GM23338 (cell line): ENCODE data around the gene TPP1. TPM values are rescaled to one million over a fixed set of nuclear protein-coding genes. Genes with fewer than 3 reads are reported as not detected.

Experiments
- ATAC-seq: fragments of 200-7000 bp; cut with Tn5 transposase; 3 replicates; pipeline ENCODE4 v1.9.1; 2020
- DNase-seq: peaks from one replicate; pipeline ENCODE4 v3.0.0-alpha.2; 2015; ENCODE audit warnings: low spot score
- H2AFZ ChIP-seq: fragments of 200-600 bp; sonication (generic); 2 replicates; pipeline ENCODE4 v1.8.0; 2016; ENCODE audit warnings: antibody characterized with exemption, mild to moderate bottlenecking, moderate library complexity
- H3F3A ChIP-seq: fragments of 200-600 bp; sonication (generic); replicated peaks from 2 replicates; pipeline ENCODE4 v1.8.0; 2017; ENCODE audit warnings: antibody characterized with exemption, mixed run types, low read depth
- H3K27ac ChIP-seq: fragments of 200-600 bp; sonication (generic); 2 replicates; pipeline ENCODE4 v1.6.1; 2016; ENCODE audit warnings: low read depth
- H3K27me3 ChIP-seq: fragments of 200-600 bp; sonication (generic); 2 replicates; pipeline ENCODE4 v1.8.0; 2016; ENCODE audit warnings: mild to moderate bottlenecking, mixed run types, moderate library complexity; ENCODE audit not compliant: insufficient read depth
- H3K36me3 ChIP-seq: fragments of 200-600 bp; sonication (generic); 2 replicates; pipeline ENCODE4 v1.8.0; 2016; ENCODE audit warnings: mild to moderate bottlenecking; ENCODE audit not compliant: insufficient read depth
- H3K4me1 ChIP-seq: fragments of 200-600 bp; sonication (generic); 2 replicates; pipeline ENCODE4 v1.8.0; 2016; ENCODE audit warnings: mild to moderate bottlenecking, moderate library complexity; ENCODE audit not compliant: insufficient read depth
- H3K4me2 ChIP-seq: fragments of 200-600 bp; sonication (generic); 2 replicates; pipeline ENCODE4 v1.7.1; 2017; ENCODE audit warnings: mixed run types
- H3K4me3 ChIP-seq: fragments of 200-600 bp; sonication (generic); 2 replicates; pipeline ENCODE4 v1.6.1; 2016; ENCODE audit warnings: mixed run types
- H3K79me2 ChIP-seq: fragments of 200-600 bp; sonication (generic); replicated peaks from 2 replicates; pipeline ENCODE4 v1.8.0; 2017; ENCODE audit warnings: mild to moderate bottlenecking; ENCODE audit not compliant: insufficient read depth
- H3K9me2 ChIP-seq: fragments of 200-600 bp; sonication (generic); 2 replicates; pipeline ENCODE4 v1.8.0; 2017; ENCODE audit not compliant: insufficient read depth
- H4K20me1 ChIP-seq: fragments of 200-600 bp; sonication (generic); replicated peaks from 2 replicates; pipeline ENCODE4 v1.8.0; 2017; ENCODE audit warnings: mild to moderate bottlenecking; ENCODE audit not compliant: insufficient read depth
- H3K27ac Mint-ChIP-seq: 2 replicates; pipeline ENCODE4 v1.8.0; 2020; ENCODE audit warnings: inconsistent platforms, mild to moderate bottlenecking, moderate library complexity, mixed read lengths
- H3K27me3 Mint-ChIP-seq: 3 replicates; pipeline ENCODE4 v1.8.0; 2022; ENCODE audit warnings: low read depth, mild to moderate bottlenecking, moderate library complexity, mixed read lengths, inconsistent platforms; ENCODE audit not compliant: insufficient read depth, poor library complexity
- H3K36me3 Mint-ChIP-seq: 3 replicates; pipeline ENCODE4 v1.8.0; 2021; ENCODE audit warnings: low read depth, mild to moderate bottlenecking, inconsistent platforms, moderate library complexity, mixed read lengths
- H3K4me1 Mint-ChIP-seq: 3 replicates; pipeline ENCODE4 v1.8.0; 2020; ENCODE audit warnings: mild to moderate bottlenecking, inconsistent platforms, mixed read lengths
- H3K4me3 Mint-ChIP-seq: 3 replicates; pipeline ENCODE4 v1.8.0; 2021; ENCODE audit warnings: moderate library complexity, mild to moderate bottlenecking, inconsistent platforms, mixed read lengths
- H3K9me3 Mint-ChIP-seq: 3 replicates; pipeline ENCODE4 v1.8.0; 2020; ENCODE audit warnings: moderate library complexity, mild to moderate bottlenecking, inconsistent platforms, mixed read lengths
- ETS1 ChIP-seq: IDR thresholded peaks from 2 replicates; pipeline ENCODE4 v1.6.1; 2016; ENCODE audit warnings: antibody characterized with exemption
- EZH2 ChIP-seq: fragments of 200-600 bp; sonication (generic); IDR thresholded peaks from one replicate; pipeline ENCODE4 v1.8.0; 2017; ENCODE audit warnings: antibody characterized with exemption, mild to moderate bottlenecking, low read depth; ENCODE audit not compliant: unreplicated experiment
- EZH2phosphoT487 ChIP-seq: fragments of 200-600 bp; sonication (generic); IDR thresholded peaks from one replicate; pipeline ENCODE4 v1.8.1; 2018; ENCODE audit warnings: antibody characterized with exemption; ENCODE audit not compliant: unreplicated experiment
- JUNB ChIP-seq: IDR thresholded peaks from one replicate; pipeline ENCODE4 v1.6.1; 2016; ENCODE audit warnings: antibody characterized with exemption; ENCODE audit not compliant: unreplicated experiment
- NANOG ChIP-seq: IDR thresholded peaks from 2 replicates; pipeline ENCODE4 v1.6.1; 2016; ENCODE audit warnings: antibody characterized with exemption, borderline replicate concordance
- POLR2AphosphoS5 ChIP-seq: IDR thresholded peaks from 2 replicates; pipeline ENCODE4 v1.6.1; 2016; ENCODE audit warnings: antibody characterized with exemption, low read depth
- STAT1 ChIP-seq: IDR thresholded peaks from one replicate; pipeline ENCODE4 v1.6.1; 2016; ENCODE audit warnings: antibody characterized with exemption; ENCODE audit not compliant: unreplicated experiment
- ZNF114 ChIP-seq: fragments of 250-450 bp; sonication (Bioruptor Pico); IDR thresholded peaks from 2 replicates; pipeline ENCODE4 v1.5.0; 2020; ENCODE audit warnings: mild to moderate bottlenecking, moderate library complexity
- polyA plus RNA-seq: library from polyadenylated mRNA; unstranded; fragments of >200 nt; fragmentation: Nextera tagmentation; extraction: Ambion mirVana; gene quantifications from 2 replicates; pipeline ENCODE4 v1.2.1, GENCODE V29; 2016
- total RNA-seq: library from RNA; depleted of rRNA; stranded (reverse); fragments of >200 nt; shearing (Covaris generic); gene quantifications from 2 replicates; pipeline ENCODE4 v1.2.3, GENCODE V29; 2014
- TF ChIP-seq, protein P1 (sequence below), 2 experiments: fragments of 200-600 bp in 1 of 2; sonication (generic) in 1 of 2; conservative IDR thresholded peaks; 2 replicates each; pipeline versions ENCODE4 v1.5.1 to v1.6.1; 2016 to 2017; ENCODE audit warnings: antibody characterized with exemption in 2 of 2, low read depth in 2 of 2, mild to moderate bottlenecking in 2 of 2, moderate library complexity in 1 of 2
- TF ChIP-seq, protein P2 (sequence below): fragments of 250-450 bp; sonication (Bioruptor Pico); IDR thresholded peaks from 2 replicates; pipeline ENCODE4 v1.5.0; 2020; ENCODE audit warnings: mild to moderate bottlenecking, moderate library complexity

TPP1 gene
- total and polyA plus RNA-seq, 2 experiments from 2014 or later, result 21.7 to 49.7 TPM

DNA sequence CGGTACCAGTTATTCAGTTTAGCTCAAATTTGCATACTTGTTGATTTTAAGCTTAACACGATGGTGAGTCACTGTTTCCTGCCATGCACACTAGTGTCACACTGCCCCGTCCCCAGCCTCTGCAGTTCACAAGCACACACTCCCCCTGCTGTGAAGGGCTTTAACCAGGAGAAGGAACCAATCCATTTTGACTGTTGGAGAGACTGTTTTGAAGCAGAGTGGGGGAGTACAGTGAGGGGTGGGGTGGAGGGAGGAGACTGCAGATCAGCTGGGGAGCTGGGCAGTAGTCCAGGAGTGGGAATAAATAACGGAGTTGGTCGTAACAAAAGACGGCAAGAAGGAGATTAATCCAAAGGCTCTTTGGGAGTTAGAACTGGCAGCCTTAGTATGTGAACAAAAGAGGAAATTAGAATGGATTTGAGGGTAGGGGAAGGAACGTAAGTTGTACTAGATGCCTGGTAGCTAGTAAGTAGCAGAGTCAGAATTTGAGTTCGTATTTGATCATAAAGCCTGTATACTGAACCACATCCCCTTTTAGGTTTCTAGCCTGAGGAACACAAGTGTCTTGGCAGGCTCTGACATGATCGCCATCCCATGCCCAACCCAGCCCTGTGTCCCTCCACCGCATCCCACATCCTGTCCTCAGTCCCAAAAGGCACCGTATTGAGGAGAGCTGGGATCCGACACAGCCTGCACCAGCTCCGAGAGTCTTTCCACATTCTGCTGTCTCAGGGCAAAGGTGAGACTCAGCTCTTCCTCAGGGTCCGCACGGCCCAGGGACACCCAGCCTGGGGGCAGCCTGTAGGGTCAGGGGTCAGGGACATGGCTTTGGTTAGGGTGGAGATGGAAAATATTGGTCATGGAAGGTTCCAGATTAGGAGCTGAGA lies 862 bp downstream of the TPP1 start (continued):
- TF ChIP-seq NANOG, result no peak
- no peak for TF ChIP-seq STAT1
- no peak for TF ChIP-seq ZNF114 (CRISPR knock-in tag)
- TF ChIP-seq ETS1, result no peak
- no peak for TF ChIP-seq POLR2AphosphoS5
- TF ChIP-seq, protein P1, sequence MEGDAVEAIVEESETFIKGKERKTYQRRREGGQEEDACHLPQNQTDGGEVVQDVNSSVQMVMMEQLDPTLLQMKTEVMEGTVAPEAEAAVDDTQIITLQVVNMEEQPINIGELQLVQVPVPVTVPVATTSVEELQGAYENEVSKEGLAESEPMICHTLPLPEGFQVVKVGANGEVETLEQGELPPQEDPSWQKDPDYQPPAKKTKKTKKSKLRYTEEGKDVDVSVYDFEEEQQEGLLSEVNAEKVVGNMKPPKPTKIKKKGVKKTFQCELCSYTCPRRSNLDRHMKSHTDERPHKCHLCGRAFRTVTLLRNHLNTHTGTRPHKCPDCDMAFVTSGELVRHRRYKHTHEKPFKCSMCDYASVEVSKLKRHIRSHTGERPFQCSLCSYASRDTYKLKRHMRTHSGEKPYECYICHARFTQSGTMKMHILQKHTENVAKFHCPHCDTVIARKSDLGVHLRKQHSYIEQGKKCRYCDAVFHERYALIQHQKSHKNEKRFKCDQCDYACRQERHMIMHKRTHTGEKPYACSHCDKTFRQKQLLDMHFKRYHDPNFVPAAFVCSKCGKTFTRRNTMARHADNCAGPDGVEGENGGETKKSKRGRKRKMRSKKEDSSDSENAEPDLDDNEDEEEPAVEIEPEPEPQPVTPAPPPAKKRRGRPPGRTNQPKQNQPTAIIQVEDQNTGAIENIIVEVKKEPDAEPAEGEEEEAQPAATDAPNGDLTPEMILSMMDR (conservative IDR thresholded peaks at IDR 0.05; ENCODE audit: low read depth in 2 of 2), result no peak

GRCh38 chr11:6617315-6617781 lies 1.9 kb downstream of the TPP1 start:
- ATAC-seq, result no peak
- no peaks in the 10 kb centered on the region for H3K27me3 ChIP-seq
- no peaks in the 10 kb centered on the region; the same call in 1 of the 2 replicates for H3K36me3 ChIP-seq
- peaks cover 5% of the 10 kb centered on the region for H3K27me3 Mint-ChIP-seq
- no peak overlapping the region for H3K27ac ChIP-seq
- no peak overlapping the region for H3K4me3 Mint-ChIP-seq
- no peaks in the 10 kb centered on the region for H3K9me2 ChIP-seq
- no peaks in the 10 kb centered on the region; the same call in 1 of the 2 replicates for H3F3A ChIP-seq
- peaks cover 17% of the 10 kb centered on the region for H3K4me1 ChIP-seq
- no peak overlapping the region for H2AFZ ChIP-seq
- DNase-seq, result no peak
- H3K4me3 ChIP-seq, result no peak overlapping the region
- H3K4me2 ChIP-seq, result no peak overlapping the region
- H3K4me1 Mint-ChIP-seq, result no peaks in the 10 kb centered on the region
- H3K27ac Mint-ChIP-seq, result no peak overlapping the region
- no peaks in the 10 kb centered on the region for H3K9me3 Mint-ChIP-seq
- no peaks in the 10 kb centered on the region for H4K20me1 ChIP-seq
- 0 out of 3 replicates have a peak, but pooled peaks cover 3% of the 10 kb centered on the region for H3K36me3 Mint-ChIP-seq
- H3K79me2 ChIP-seq, result peaks cover 9% of the 10 kb centered on the region; the same call in 1 of the 2 replicates
- no peak for TF ChIP-seq JUNB
- no peak for TF ChIP-seq ZNF114 (CRISPR knock-in tag)
- TF ChIP-seq, protein P2, sequence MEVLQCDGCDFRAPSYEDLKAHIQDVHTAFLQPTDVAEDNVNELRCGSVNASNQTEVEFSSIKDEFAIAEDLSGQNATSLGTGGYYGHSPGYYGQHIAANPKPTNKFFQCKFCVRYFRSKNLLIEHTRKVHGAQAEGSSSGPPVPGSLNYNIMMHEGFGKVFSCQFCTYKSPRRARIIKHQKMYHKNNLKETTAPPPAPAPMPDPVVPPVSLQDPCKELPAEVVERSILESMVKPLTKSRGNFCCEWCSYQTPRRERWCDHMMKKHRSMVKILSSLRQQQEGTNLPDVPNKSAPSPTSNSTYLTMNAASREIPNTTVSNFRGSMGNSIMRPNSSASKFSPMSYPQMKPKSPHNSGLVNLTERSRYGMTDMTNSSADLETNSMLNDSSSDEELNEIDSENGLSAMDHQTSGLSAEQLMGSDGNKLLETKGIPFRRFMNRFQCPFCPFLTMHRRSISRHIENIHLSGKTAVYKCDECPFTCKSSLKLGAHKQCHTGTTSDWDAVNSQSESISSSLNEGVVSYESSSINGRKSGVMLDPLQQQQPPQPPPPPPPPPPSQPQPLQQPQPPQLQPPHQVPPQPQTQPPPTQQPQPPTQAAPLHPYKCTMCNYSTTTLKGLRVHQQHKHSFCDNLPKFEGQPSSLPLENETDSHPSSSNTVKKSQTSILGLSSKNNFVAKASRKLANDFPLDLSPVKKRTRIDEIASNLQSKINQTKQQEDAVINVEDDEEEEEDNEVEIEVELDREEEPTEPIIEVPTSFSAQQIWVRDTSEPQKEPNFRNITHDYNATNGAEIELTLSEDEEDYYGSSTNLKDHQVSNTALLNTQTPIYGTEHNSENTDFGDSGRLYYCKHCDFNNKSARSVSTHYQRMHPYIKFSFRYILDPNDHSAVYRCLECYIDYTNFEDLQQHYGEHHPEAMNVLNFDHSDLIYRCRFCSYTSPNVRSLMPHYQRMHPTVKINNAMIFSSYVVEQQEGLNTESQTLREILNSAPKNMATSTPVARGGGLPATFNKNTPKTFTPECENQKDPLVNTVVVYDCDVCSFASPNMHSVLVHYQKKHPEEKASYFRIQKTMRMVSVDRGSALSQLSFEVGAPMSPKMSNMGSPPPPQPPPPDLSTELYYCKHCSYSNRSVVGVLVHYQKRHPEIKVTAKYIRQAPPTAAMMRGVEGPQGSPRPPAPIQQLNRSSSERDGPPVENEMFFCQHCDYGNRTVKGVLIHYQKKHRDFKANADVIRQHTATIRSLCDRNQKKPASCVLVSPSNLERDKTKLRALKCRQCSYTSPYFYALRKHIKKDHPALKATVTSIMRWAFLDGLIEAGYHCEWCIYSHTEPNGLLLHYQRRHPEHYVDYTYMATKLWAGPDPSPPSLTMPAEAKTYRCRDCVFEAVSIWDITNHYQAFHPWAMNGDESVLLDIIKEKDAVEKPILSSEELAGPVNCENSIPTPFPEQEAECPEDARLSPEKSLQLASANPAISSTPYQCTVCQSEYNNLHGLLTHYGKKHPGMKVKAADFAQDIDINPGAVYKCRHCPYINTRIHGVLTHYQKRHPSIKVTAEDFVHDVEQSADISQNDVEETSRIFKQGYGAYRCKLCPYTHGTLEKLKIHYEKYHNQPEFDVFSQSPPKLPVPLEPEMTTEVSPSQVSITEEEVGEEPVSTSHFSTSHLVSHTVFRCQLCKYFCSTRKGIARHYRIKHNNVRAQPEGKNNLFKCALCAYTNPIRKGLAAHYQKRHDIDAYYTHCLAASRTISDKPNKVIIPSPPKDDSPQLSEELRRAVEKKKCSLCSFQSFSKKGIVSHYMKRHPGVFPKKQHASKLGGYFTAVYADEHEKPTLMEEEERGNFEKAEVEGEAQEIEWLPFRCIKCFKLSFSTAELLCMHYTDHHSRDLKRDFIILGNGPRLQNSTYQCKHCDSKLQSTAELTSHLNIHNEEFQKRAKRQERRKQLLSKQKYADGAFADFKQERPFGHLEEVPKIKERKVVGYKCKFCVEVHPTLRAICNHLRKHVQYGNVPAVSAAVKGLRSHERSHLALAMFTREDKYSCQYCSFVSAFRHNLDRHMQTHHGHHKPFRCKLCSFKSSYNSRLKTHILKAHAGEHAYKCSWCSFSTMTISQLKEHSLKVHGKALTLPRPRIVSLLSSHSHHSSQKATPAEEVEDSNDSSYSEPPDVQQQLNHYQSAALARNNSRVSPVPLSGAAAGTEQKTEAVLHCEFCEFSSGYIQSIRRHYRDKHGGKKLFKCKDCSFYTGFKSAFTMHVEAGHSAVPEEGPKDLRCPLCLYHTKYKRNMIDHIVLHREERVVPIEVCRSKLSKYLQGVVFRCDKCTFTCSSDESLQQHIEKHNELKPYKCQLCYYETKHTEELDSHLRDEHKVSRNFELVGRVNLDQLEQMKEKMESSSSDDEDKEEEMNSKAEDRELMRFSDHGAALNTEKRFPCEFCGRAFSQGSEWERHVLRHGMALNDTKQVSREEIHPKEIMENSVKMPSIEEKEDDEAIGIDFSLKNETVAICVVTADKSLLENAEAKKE (CRISPR knock-in tag), result no peak
- no peak for TF ChIP-seq NANOG
- no peak for TF ChIP-seq POLR2AphosphoS5
- TF ChIP-seq, protein P1 (conservative IDR thresholded peaks at IDR 0.05; ENCODE audit: low read depth in 2 of 2), result no peak
- TF ChIP-seq EZH2phosphoT487, result no peak
- no peak for TF ChIP-seq EZH2
- no peak for TF ChIP-seq ETS1
